GM19324 (cell line): ENCODE data around the gene ZBTB12.
"Not testable (repeated sequence)": the region's sequence is repeated elsewhere in the genome, so short reads cannot be mapped to it uniquely, and the experiment has no call there.

Experiments
- ATAC-seq: cut with Tn5 transposase; IDR thresholded peaks from one replicate; pipeline ENCODE4 v1.9.1; 2021; ENCODE audit warnings: mild to moderate bottlenecking, moderate library complexity; ENCODE audit not compliant: unreplicated experiment, low FRiP score

ZBTB12 gene

GRCh38 chr6:31857774-31858173 is 44.1 kb downstream of the ZBTB12 start:
- ATAC-seq: not testable (repeated sequence)

DNA sequence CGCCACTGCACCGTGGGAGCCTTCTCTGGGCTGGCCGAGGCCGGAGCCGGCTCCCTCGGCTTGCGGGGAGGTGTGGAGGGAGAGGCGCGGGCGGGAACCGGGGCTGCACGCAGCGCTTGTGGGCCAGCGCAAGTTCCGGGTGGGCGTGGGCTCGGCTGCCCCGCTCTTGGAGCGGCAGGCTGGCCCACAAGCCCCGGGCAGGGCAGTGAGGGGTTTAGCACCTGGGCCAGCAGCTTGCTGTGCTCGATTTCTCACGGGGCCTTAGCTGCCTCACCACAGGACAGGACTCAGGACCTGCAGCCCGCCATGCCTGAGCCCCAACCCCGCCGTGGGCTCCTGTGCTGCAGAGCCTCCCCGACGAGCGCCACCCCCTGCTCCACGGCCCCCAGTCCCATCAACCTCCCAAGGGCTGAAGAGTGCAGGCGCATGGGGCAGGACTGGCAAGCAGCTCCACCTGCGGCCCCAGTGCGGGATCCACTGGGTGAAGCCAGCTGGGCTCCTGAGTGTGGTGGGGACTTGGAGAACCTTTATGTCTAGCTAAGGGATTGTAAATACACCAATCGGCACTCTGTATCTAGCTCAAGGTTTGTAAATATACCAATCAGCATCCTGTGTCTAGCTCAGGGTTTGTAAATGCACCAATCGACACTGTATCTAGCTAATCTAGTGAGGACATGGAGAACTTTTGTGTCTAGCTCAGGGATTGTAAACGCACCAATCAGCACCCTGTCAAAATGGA is 49.7 kb downstream of the ZBTB12 start:
- ATAC-seq: not testable (repeated sequence)

- ATAC-seq: no peak
Measured at GRCh38 chr6:31851485-31851832, 50.4 kb downstream of the ZBTB12 start.

DNA sequence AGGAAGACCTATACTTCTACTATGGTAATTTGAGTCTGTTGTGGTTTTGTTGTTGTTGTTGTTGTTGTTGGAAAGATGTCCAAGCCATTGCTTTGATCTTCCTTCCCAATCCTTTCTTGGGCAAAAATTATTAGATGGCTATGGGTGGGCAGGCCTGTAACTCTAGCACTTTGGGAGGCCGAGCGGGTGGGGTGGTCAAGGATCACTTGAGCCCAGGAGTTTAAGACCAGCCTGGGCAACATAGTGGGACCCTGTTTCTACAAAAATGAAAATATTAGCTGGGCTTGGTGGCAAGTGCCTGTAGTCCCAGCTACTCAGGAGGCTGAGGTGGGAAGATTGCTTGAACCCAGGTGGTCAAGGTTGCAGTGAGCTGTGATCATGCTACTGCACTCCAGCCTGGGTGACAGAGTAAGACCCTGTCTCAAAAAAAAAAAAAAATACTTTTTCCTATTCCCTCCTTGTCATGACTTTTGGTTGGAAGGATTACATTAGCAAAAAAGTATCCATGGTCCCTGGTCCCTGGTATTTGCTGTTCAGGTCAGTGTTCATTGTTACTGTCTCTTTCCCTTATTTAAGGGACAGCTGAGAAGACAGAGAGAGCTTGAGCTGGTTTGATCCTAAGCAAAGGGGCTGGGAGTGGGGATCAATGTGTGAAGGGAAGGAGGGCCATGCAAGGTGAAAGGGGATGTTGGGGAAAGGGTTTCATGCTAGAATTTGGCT is 51.0 kb downstream of the ZBTB12 start:
- no peak for ATAC-seq
